Stimulated activated CD8-positive, alpha-beta memory T cell treated with anti-CD3 and anti-CD28 coated beads, Interleukin-7, amount 100 ng/mL, for 4 hours (primary cell): ENCODE results near the gene KCTD8.

Experiments used
- DNase-seq, 2 donors: peaks; one replicate each; pipeline ENCODE4 v3.0.0-alpha.2; 2020; ENCODE audit warnings: low read depth in 2 of 2

The KCTD8 gene

DNA sequence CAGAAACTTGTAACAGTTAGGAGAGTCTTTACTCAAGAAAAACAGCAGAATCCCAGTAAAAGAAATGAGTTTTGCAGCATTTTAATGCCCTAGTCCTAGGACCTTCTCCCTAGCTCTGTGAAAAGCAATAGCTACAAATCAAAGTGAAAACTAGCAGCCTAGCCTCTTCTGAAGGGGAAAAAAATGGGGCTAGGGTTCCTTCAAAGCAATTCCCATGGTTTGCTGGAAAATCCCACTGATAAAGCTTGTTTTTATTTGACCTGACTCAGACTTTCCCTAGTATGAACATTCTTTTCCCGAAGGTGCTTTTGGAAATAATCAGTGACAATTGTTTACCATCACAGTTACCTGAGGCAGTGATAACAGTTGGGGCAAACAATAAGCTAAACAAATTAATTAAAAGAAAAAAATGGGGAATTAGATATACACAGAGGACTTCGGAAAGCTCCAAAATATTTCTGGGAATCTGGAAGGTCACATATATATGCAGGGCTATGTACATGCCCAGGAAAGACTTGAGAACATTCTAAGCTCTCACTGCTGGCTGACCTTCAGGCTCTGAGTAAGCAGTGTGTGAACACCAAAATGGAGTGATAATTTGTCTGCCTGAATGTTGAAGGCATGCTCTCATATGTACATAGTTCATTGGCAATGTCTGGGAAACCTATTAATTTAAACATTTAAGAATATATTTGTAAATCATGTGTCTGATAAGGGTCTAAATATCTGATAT is 285.9 kb downstream of the KCTD8 start:
- no peak for DNase-seq

DNA sequence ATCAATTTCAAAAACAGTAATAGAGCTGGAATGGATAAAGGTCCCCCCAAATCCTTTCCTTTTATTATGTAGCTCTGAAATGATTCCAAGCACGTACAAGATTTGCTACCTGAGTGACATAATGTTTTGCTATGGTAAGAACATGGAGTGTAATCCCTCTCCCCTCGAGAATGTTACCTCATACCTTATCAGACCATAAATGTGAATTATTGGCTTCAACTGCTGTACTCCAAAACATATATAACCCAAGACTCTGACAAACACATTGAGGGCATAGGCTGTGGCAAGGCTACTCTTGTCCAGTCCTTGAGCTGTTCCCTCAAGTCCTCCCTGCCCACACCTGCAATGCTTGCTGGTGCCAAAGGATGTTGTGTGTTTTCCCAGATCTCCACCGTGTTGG is 286.9 kb downstream of the KCTD8 start:
- no peak for DNase-seq

DNA sequence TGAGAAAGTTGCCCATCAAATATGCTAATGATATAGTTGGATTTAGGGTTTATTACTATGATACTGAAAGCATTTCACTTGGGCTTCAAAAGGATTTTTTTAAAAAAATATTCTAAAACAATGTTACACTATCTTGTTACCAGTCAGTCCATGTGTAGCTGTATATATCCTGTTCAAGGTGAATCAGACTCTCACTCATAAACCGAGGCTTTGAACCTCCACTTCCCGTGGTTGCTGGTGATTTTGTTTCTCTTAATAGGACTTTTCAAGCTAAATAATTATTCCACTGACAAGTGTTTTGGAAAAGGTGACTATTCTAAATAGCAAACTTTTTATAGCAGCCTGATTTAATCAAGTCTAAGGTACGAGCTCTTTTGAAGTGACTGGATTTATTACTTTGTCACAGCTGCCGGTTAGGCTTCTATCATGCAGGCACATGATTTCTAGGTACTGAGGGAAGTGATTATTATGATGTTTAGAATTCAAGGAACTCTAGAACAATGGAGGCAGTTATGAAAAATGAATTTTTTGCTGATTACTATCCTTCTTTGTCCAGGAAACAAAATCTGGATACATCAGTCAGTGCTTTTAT is 287.7 kb downstream of the KCTD8 start:
- DNase-seq, result no peak

- no peak for DNase-seq
Measured at GRCh38 chr4:44159991-44160390, 288.6 kb downstream of the KCTD8 start.

GRCh38 chr4:44157611-44158277 is 290.9 kb downstream of the KCTD8 start:
- DNase-seq, result no peak

GRCh38 chr4:44150091-44150576 is 298.5 kb downstream of the KCTD8 start:
- no peak for DNase-seq

DNA sequence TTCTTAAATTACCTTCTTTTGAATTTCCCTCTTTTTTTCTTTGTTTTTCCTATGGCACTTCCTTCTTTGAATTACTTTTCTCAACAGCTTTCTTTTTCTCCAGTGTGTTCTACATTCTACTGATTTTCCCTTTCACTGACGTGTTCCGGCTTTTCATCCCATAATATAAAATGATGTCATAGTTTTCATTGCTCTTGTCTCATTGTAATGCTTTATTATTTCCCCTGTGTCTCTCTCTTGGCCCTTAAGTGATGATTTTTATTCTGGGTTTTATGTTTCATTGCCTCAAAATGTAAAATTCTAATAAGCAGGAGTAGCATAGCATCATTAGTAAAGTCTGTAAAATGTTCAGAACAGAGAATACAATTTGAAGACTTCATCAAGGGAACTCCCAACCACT is 299.3 kb downstream of the KCTD8 start:
- no peak for DNase-seq

DNA sequence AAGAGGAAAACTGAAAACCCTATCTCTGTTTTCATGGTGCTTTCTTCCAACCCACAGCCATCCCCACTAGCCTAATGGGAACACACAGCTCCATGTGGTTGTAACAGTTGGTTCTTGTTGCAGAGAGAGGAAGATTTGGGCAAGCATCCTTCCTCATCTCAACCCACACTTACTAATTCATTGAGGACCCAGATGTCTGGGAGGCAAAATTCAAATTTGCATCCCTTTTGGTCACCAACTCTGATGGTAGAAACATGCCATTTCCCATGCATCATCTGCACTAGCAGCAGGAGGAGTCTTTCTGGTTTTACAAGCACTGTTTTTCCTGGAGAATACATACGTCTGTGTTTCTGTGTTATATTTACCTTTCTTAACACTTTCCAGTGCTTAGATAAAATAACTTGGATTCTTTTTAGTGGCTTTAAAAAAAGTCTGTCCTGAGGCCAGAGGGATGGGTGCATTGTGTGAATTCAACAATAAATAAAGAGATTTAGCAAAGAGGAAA is 301.0 kb downstream of the KCTD8 start:
- DNase-seq, result no peak

DNA sequence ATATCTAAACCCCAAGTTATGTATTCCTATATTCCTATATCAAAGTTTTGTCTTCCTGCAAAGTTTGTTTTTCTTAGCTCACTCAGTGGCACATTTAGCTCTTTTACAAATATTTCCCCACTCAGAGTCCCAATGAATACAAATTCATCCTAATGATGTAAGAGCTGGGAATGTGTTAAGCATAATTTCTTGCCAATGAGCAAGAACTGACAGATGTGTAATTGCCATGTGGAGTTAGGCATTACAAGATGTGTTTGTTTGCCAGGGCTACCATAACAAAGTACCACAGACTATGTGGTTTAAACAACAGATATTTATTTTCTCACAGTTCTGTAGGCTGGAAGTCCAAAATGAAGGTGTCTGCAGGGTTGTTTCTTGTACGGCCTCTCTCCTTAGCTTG is 302.1 kb downstream of the KCTD8 start:
- DNase-seq, result no peak

DNA sequence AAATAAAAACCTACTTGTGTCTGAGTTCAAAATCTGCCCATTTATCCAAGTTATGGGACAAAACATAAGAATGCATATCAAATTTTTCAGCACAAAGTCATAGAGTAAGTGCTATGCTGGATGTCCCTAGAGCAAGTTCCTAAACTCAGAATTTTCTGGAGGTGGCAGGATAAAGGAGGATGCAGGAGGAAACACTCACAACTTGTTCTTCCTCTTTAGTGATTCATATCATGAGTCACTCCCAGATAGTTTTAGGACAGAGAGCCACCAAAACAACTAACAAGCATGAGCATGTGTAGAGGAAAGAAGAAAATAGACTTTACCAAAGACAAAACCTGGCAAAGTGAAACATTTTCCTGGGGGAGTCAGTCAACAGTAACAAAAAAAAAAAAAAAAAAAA is 302.7 kb downstream of the KCTD8 start:
- no peak for DNase-seq

- DNase-seq, result no peak
Measured at GRCh38 chr4:44132526-44132925, 316.1 kb downstream of the KCTD8 start.
